GM21825 (cell line): ENCODE data around the gene OPRL1.
"Not testable (repeated sequence)": the region's sequence is repeated elsewhere in the genome, so short reads cannot be mapped to it uniquely, and the experiment has no call there.

Experiments
- ATAC-seq: cut with Tn5 transposase; IDR thresholded peaks from one replicate; pipeline ENCODE4 v1.9.1; 2021; ENCODE audit warnings: mild to moderate bottlenecking, moderate library complexity; ENCODE audit not compliant: unreplicated experiment

OPRL1 gene

GRCh38 chr20:64083378-64083803, 3.5 kb downstream of the OPRL1 start:
- no peak for ATAC-seq

GRCh38 chr20:64083804-64084684, 4.2 kb downstream of the OPRL1 start, which contains the start of gene LKAAEAR1:
TSS of gene LKAAEAR1 (minus strand) at chr20:64084398. CDS start at chr20:64084219, 179 bp downstream.
- ATAC-seq: no peak

- no peak for ATAC-seq
These were observed 4.8 kb downstream of the OPRL1 start for GRCh38 chr20:64084685-64085152.

GRCh38 chr20:64086801-64087200, 6.9 kb downstream of the OPRL1 start:
- ATAC-seq: no peak

- not testable (repeated sequence) for ATAC-seq
These were observed 7.4 kb downstream of the OPRL1 start for GRCh38 chr20:64087226-64087825.

GRCh38 chr20:64088586-64088985, 8.7 kb downstream of the OPRL1 start:
- ATAC-seq: not testable (repeated sequence)

- ATAC-seq: no peak
These were observed 10.3 kb downstream of the OPRL1 start for GRCh38 chr20:64090165-64090564.

GRCh38 chr20:64091340-64091739, 11.5 kb downstream of the OPRL1 start:
- ATAC-seq: no peak

GRCh38 chr20:64091770-64092169, 11.9 kb downstream of the OPRL1 start:
- ATAC-seq: no peak

GRCh38 chr20:64092258-64093012, 12.6 kb downstream of the OPRL1 start:
- no peak for ATAC-seq

GRCh38 chr20:64093013-64093503, 13.2 kb downstream of the OPRL1 start:
- ATAC-seq: no peak

- ATAC-seq: no peak
These were observed 15.6 kb downstream of the OPRL1 start for GRCh38 chr20:64095455-64095854.

GRCh38 chr20:64095927-64096326, 16.0 kb downstream of the OPRL1 start:
- ATAC-seq: no peak

GRCh38 chr20:64096535-64096934, 16.7 kb downstream of the OPRL1 start:
- no peak for ATAC-seq

- ATAC-seq: no peak
These were observed 18.7 kb downstream of the OPRL1 start for GRCh38 chr20:64098471-64099013.

GRCh38 chr20:64099086-64099786, 19.4 kb downstream of the OPRL1 start:
- no peak for ATAC-seq

GRCh38 chr20:64099880-64100565, 20.1 kb downstream of the OPRL1 start:
- no peak for ATAC-seq

- ATAC-seq: no peak
These were observed 20.6 kb downstream of the OPRL1 start for GRCh38 chr20:64100566-64100888.

GRCh38 chr20:64100946-64101688, 21.2 kb downstream of the OPRL1 start:
- ATAC-seq: no peak
